Esophagus squamous epithelium (tissue), 4 donors: ENCODE data around the gene TXNDC2.

Experiments
- POLR2A ChIP-seq, 4 donors: fragments of 450-650 bp; IDR thresholded peaks; one replicate each; pipeline ENCODE4 v1.6.1; 2017; ENCODE audit warnings: antibody characterized with exemption in 4 of 4, mild to moderate bottlenecking in 4 of 4, moderate library complexity in 3 of 4
- TF ChIP-seq, protein P1 (sequence below), 6 experiments: fragments of 450-650 bp in 4 of 6; fragments of 200-600 bp in 2 of 6; sonication (generic) in 2 of 6; IDR thresholded peaks; one replicate each; pipeline ENCODE4 v1.5.1; 2016 to 2019; ENCODE audit warnings: antibody characterized with exemption in 6 of 6, mild to moderate bottlenecking in 4 of 6, moderate library complexity in 4 of 6

DNA sequence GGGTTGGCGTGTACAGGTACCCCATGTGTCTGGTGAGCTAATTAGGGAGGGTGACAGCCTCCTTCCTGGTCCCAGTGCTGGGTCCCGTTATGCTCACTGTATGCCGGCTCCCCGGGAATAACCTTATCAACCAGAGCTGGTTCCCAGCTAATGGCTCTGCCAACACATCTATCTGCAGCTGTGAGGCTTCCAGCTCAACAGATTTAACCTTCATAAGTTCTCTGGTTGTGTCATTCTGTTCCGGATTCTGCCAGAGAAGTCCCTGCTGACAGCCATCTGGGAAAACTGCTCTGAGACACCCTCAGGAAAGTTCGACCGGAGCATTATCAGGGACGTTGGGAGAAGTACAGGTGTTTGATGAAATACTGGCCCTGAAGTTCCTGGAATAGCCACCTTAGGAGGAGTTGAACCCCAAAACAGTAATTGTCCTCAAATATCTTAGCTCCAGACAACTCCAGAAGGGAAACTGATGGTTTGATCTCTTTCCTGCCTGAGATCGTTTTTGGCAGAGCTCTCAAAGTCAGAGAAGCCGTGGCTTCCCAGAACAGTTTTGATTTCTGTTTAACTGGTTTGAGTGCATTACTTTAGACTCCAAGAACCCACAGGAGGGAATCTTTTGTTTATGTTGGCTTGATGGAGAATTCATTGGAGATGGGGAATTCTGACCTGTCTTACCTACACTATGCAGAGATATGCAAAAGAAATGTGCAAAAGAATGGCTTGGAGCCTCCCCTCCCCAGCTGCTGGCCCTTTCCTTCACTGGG lies 39.4 kb upstream of the TXNDC2 start:
- TF ChIP-seq, protein P1, sequence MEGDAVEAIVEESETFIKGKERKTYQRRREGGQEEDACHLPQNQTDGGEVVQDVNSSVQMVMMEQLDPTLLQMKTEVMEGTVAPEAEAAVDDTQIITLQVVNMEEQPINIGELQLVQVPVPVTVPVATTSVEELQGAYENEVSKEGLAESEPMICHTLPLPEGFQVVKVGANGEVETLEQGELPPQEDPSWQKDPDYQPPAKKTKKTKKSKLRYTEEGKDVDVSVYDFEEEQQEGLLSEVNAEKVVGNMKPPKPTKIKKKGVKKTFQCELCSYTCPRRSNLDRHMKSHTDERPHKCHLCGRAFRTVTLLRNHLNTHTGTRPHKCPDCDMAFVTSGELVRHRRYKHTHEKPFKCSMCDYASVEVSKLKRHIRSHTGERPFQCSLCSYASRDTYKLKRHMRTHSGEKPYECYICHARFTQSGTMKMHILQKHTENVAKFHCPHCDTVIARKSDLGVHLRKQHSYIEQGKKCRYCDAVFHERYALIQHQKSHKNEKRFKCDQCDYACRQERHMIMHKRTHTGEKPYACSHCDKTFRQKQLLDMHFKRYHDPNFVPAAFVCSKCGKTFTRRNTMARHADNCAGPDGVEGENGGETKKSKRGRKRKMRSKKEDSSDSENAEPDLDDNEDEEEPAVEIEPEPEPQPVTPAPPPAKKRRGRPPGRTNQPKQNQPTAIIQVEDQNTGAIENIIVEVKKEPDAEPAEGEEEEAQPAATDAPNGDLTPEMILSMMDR (IDR thresholded peaks at IDR 0.05): no peak
- TF ChIP-seq POLR2A (IDR thresholded peaks at IDR 0.05): no peak
